Left hindlimb (tissue), 1 donor: ENCODE results near the gene LRCH1.
"Not testable (repeated sequence)": the region's sequence is repeated elsewhere in the genome, so short reads cannot be mapped to it uniquely, and the experiment has no call there.

ENCODE experiments used
- DNase-seq: peaks from one replicate; pipeline ENCODE4 v3.0.0-alpha.2; 2018

LRCH1 gene

GRCh38 chr13:46761174-46761573 lies 208.2 kb downstream of the LRCH1 start:
- no peak for DNase-seq

- no peak for DNase-seq
Measured at GRCh38 chr13:46761866-46762265, 208.9 kb downstream of the LRCH1 start.

GRCh38 chr13:46769925-46770324 lies 217.0 kb downstream of the LRCH1 start:
- not testable (repeated sequence) for DNase-seq

GRCh38 chr13:46771693-46772092 lies 218.7 kb downstream of the LRCH1 start:
- no peak for DNase-seq

GRCh38 chr13:46773541-46773940 lies 220.6 kb downstream of the LRCH1 start:
- no peak for DNase-seq

GRCh38 chr13:46775385-46776107 lies 222.6 kb downstream of the LRCH1 start:
- DNase-seq: no peak

- no peak for DNase-seq
Measured at GRCh38 chr13:46778095-46778494, 225.1 kb downstream of the LRCH1 start.

GRCh38 chr13:46778890-46779289 lies 225.9 kb downstream of the LRCH1 start:
- no peak for DNase-seq

- DNase-seq: no peak
Measured at GRCh38 chr13:46782066-46782465, 229.1 kb downstream of the LRCH1 start.

GRCh38 chr13:46782691-46783090 lies 229.7 kb downstream of the LRCH1 start:
- DNase-seq: no peak

- DNase-seq: no peak
Measured at GRCh38 chr13:46783504-46783903, 230.5 kb downstream of the LRCH1 start.

- DNase-seq: no peak
Measured at GRCh38 chr13:46795321-46795720, 242.4 kb downstream of the LRCH1 start.

- no peak for DNase-seq
Measured at GRCh38 chr13:46796129-46796514, 243.2 kb downstream of the LRCH1 start.

GRCh38 chr13:46796515-46797474 lies 243.8 kb downstream of the LRCH1 start, which contains the start of gene ESD:
ESD (minus strand) TSS chr13:46797161; CDS start chr13:46791413, 5,748 bp downstream.
- peak; percentile 96 for DNase-seq

- DNase-seq: no peak
Measured at GRCh38 chr13:46797501-46798237, 244.7 kb downstream of the LRCH1 start.

GRCh38 chr13:46799139-46799538 lies 246.2 kb downstream of the LRCH1 start:
- DNase-seq: no peak

- no peak for DNase-seq
Measured at GRCh38 chr13:46801858-46802257, 248.9 kb downstream of the LRCH1 start.
